Stimulated activated CD8-positive, alpha-beta memory T cell treated with anti-CD3 and anti-CD28 coated beads, Interleukin-15, amount 100 ng/mL, for 48 hours (primary cell): Measurements from ENCODE around the gene UGP2.
"Not testable (repeated sequence)": the region's sequence is repeated elsewhere in the genome, so short reads cannot be mapped to it uniquely, and the experiment has no call there.

ENCODE experiments used
- DNase-seq, 2 donors: peaks; one replicate each; pipeline ENCODE4 v3.0.0-alpha.2; 2020; ENCODE audit warnings: low read depth in 2 of 2

The UGP2 gene

DNA sequence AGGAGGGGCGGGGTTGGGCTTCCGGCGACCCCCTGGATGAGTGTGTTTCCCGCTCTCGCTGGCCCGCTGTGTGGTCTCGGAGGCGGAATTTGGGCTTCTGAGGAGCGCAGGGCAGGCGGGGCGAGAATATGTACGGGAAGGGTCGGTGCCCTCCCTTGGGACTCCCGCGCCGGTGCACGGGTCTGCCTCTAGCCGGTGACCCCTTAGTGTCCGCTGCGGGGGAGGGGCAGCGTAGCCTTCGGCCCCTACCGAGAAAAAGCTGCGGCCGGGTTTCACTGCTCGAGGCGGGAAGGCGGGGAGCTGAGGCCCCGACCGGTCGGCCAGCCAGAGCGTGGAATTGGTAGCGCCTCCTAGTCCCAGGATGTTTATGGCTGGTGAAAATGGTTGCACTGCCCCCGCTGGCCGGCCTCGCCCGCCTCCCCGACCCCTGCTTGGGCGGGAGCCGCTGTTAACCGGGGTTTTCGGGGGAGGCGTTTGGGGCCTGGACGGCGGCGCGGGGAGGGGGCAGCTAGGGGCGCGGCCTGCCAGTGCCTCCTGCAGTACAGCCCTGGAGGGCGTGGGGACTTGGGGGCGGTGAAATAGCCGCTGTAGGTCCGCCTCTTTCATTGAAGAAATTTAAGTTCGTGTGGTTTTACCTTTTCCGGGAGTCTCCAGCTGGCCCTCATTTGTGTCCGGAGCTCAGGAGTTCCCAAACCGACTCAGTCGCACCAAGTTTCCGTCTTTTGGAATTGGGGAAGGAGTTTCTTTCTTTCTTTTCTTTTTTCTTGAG lies at the start of gene UGP2:
Gene UGP2 (plus strand): TSS at position 643 of the 769 bp plus-strand sequence. CDS start 290 bp downstream, outside the sequence.
- peak; percentile 82 to 83 for DNase-seq

- DNase-seq: no peak
Observed at GRCh38 chr2:63792530-63792929, 49.2 kb upstream of the UGP2 start.

GRCh38 chr2:63796366-63796765 lies 45.3 kb upstream of the UGP2 start:
- DNase-seq: no peak

- no peak for DNase-seq
Observed at GRCh38 chr2:63796796-63797195, 44.9 kb upstream of the UGP2 start.

GRCh38 chr2:63801455-63801854 lies 40.2 kb upstream of the UGP2 start:
- no peak for DNase-seq

- no peak for DNase-seq
Observed at GRCh38 chr2:63805412-63805811, 36.3 kb upstream of the UGP2 start.

- not testable (repeated sequence) for DNase-seq
Observed at GRCh38 chr2:63808036-63808435, 33.7 kb upstream of the UGP2 start.

GRCh38 chr2:63808911-63809310 lies 32.8 kb upstream of the UGP2 start:
- DNase-seq: not testable (repeated sequence)

GRCh38 chr2:63811063-63811462 lies 30.6 kb upstream of the UGP2 start:
- no peak for DNase-seq

DNA sequence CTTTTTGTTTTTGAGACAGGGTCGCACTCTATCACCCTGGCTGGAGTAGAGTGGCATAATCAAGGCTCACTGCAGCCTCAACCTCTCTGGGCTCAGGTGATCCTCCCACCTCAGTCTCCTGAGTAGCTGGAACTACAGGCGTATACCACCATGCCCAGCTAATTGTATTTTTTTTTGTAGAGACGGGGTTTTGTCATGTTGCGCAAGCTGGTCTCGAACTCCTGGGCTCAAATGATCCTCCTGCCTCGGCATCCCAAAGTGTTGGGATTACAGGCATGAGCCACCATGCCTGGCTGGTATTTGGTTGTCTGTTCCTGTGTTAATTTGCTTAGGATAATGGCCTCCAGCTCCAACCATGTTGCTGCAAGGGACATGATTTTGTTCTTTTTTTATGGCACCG lies 29.8 kb upstream of the UGP2 start:
- DNase-seq: not testable (repeated sequence)

GRCh38 chr2:63814114-63814513 lies 27.6 kb upstream of the UGP2 start:
- DNase-seq: no peak

GRCh38 chr2:63817382-63817781 lies 24.3 kb upstream of the UGP2 start:
- no peak for DNase-seq

GRCh38 chr2:63818271-63818670 lies 23.4 kb upstream of the UGP2 start:
- no peak for DNase-seq

DNA sequence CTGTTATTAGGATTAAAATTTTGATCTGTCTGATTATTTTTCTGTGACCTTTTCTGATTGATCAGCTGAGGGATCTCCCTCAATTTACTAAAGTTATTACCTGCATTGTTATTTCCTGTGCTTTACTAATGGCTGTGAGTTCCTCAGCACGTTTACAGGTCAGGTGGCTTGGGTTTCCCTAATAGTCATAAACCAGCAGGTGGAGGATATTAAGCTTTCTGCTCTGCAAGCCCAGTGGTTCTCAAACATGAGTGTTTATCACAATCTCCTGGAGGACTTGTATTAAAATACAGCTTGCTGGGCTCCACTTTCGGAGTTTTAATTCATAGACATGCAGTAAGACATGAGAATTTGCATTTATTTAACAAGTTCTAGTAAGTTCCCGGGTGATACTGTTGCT lies 22.4 kb upstream of the UGP2 start:
- DNase-seq: no peak

DNA sequence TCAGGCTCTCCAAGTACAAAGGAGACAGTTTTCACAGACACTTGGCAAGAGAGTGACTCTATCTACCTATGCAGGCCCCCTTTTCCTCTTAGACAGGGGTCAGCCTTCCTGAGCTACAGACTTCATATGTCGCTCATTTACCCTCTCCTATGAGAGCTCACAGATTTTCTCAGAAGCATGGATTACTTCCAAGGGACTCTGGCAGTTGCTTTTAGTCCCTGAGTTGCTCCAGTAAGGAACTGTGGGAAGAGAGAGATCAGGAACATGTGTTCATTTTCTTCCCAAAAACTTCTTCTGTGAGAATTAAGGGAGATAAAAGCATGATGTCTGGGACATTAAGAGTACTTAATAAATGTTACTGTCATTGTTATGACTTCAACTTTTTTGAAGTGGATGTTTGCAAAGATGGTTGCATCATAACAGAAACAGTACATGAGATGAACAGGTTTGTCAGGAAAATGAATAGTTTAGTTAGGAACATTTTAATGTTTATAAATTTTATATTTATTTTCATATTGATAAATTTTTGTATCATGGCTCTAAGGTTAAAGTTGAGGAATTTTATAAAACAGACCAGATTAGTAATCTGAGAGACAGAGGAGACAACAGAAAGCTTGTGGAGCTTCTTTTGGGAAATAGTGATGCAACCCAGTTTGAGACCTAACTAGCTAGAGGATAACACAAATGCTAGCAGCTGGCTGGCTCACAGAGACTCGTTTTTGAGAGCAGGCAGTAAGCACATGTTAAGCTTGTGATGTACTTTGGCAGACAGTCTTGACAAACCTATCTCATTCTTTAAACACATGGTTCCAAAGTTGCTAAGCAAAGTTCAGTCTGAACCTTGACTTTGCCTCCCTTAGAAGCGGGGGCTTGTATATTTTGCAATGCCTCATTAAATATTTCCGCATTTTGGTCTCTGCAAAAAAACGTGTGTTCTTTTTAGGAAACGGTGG lies 21.7 kb upstream of the UGP2 start:
- no peak for DNase-seq

GRCh38 chr2:63820969-63821368 lies 20.7 kb upstream of the UGP2 start:
- DNase-seq: no peak

- DNase-seq: no peak
Observed at GRCh38 chr2:63821396-63821795, 20.3 kb upstream of the UGP2 start.

- no peak for DNase-seq
Observed at GRCh38 chr2:63822478-63822877, 19.2 kb upstream of the UGP2 start.

DNA sequence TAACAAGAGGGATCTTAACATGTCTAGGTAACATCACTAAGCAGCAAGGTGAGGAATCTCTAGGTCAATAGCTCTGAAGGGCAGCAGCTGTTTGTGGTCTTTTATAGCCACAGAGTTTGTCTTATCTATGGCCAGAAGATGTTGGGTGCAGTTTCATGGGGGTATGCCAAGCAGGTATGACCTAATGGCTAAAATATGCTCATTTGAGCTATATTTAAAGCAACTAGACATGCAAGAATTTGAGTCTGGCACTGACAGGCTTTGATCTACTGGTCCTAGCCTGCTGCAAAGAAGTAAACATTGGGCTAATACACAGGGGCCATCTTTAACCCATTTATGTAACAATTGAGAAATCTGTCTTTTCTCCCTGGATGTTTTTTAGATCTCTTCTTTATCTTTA lies 13.9 kb upstream of the UGP2 start:
- no peak for DNase-seq

GRCh38 chr2:63831176-63831575 lies 10.5 kb upstream of the UGP2 start:
- DNase-seq: no peak

DNA sequence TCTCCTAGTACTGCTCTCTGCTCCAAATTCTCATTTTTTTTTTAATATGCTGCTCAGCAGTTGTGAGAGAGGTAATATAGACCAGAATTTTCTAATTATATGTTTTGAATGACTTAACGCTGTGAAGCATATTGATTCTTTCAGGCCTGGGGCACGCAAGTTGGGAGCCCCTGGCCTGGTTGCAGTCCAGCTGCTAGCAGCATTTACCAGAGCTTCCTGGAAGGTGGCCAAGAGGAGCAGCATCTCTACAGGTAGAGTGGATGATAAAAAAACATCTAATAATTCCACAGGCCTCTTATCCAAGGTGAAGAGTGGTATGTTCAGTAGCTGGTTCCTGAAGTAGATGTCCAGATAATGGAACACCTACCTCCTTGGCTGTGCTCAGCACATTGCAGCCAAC lies 7.3 kb upstream of the UGP2 start:
- DNase-seq: no peak

DNA sequence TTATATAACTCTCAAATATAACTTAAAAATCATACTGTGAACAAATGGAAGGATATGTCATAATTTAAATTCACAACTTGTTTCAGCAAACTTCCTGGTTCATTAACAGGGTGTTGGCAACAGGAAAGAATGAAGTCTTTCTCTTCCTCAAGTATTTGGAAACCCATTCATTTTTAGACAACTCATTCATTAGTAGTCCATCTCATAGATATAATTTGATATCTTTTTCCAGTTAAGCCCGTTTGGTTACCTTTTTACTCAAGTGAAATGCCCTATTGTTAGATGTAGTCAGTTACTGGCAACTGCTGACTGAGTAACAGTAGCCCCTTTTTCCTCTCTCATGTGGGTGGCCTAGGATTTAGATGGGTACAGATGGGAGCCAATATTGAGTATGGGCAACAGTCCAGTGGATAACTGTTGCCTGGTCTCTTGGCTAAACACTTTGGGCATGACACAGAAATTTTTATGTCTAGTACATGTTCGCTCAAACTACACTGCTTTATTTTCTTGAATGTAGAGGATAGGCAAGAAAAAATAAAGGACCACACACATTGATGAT lies 4.6 kb upstream of the UGP2 start:
- no peak for DNase-seq
